Astrocyte (in vitro differentiated cells and primary cell): ENCODE measurements around the gene CFAP43. TPM values are rescaled to one million over a fixed set of nuclear protein-coding genes. Genes with fewer than 3 reads are reported as not detected.
A peak's percentile ranks its signal among the peaks of the same experiment; 100 is the strongest.

Experiments used
- DNase-seq: peaks from one replicate; pipeline ENCODE4 v3.0.0-alpha.2; 2010; ENCODE audit warnings: low read depth
- FAIRE-seq: peaks from 2 replicates; lab custom pipeline; 2011; peaks lifted over from hg19 to GRCh38; lab: Jason Lieb, UNC
- H2AFZ ChIP-seq: 2 replicates; pipeline ENCODE4 v1.6.0; 2012; ENCODE audit warnings: low read depth, low read length, inconsistent platforms
- H3K27ac ChIP-seq: 2 replicates; pipeline ENCODE4 v1.5.1; 2011; ENCODE audit warnings: low read depth, low read length, inconsistent platforms
- H3K27me3 ChIP-seq: 2 replicates; pipeline ENCODE4 v1.6.0; 2011; ENCODE audit warnings: low read length, inconsistent platforms; ENCODE audit not compliant: insufficient read depth
- H3K36me3 ChIP-seq: 2 replicates; pipeline ENCODE4 v1.5.1; 2011; ENCODE audit warnings: low read length, inconsistent platforms; ENCODE audit not compliant: insufficient read depth
- H3K4me1 ChIP-seq: 2 replicates; pipeline ENCODE4 v1.5.1; 2011; ENCODE audit warnings: low read length, inconsistent platforms; ENCODE audit not compliant: insufficient read depth
- H3K4me2 ChIP-seq: 2 replicates; pipeline ENCODE4 v1.6.0; 2012; ENCODE audit warnings: low read length, inconsistent platforms
- H3K4me3 ChIP-seq: 2 replicates; pipeline ENCODE4 v1.5.1; 2011; ENCODE audit warnings: low read depth, mild to moderate bottlenecking, low read length, inconsistent platforms; ENCODE audit not compliant: insufficient read depth
- H3K79me2 ChIP-seq: 2 replicates; pipeline ENCODE4 v1.6.0; 2012; ENCODE audit warnings: mild to moderate bottlenecking, low read length, inconsistent platforms; ENCODE audit not compliant: insufficient read depth
- H3K9ac ChIP-seq: 2 replicates; pipeline ENCODE4 v1.6.0; 2012; ENCODE audit warnings: mild to moderate bottlenecking, low read length, inconsistent platforms
- H3K9me3 ChIP-seq: 2 replicates; pipeline ENCODE4 v1.5.1; 2012; ENCODE audit warnings: low read depth, mild to moderate bottlenecking, low read length, inconsistent platforms; ENCODE audit not compliant: insufficient read depth
- H4K20me1 ChIP-seq: 2 replicates; pipeline ENCODE4 v1.6.0; 2012; ENCODE audit warnings: low read length, inconsistent platforms; ENCODE audit not compliant: insufficient read depth
- H3K27ac Mint-ChIP-seq: one replicate; pipeline ENCODE4 v1.8.0; 2021; ENCODE audit warnings: mild to moderate bottlenecking, mixed read lengths; ENCODE audit not compliant: unreplicated experiment
- H3K27me3 Mint-ChIP-seq: one replicate; pipeline ENCODE4 v1.8.0; 2021; ENCODE audit warnings: low read depth, mixed read lengths; ENCODE audit not compliant: unreplicated experiment
- H3K36me3 Mint-ChIP-seq: one replicate; pipeline ENCODE4 v1.8.0; 2021; ENCODE audit warnings: low read depth, mixed read lengths; ENCODE audit not compliant: unreplicated experiment
- H3K4me1 Mint-ChIP-seq: one replicate; pipeline ENCODE4 v1.8.0; 2021; ENCODE audit warnings: low read depth, mixed read lengths; ENCODE audit not compliant: unreplicated experiment
- H3K4me3 Mint-ChIP-seq: one replicate; pipeline ENCODE4 v1.8.0; 2021; ENCODE audit warnings: mild to moderate bottlenecking, moderate library complexity, mixed read lengths; ENCODE audit not compliant: unreplicated experiment
- H3K9me3 Mint-ChIP-seq: one replicate; pipeline ENCODE4 v1.8.0; 2021; ENCODE audit warnings: mild to moderate bottlenecking, mixed read lengths; ENCODE audit not compliant: unreplicated experiment
- CTCF ChIP-seq: IDR thresholded peaks from 2 replicates; pipeline ENCODE4 v1.5.1; 2011; ENCODE audit warnings: low read depth, mild to moderate bottlenecking, inconsistent platforms, low read length, moderate library complexity; ENCODE audit not compliant: insufficient read depth
- EZH2 ChIP-seq: IDR thresholded peaks from 2 replicates; pipeline ENCODE4 v1.6.1; 2012; ENCODE audit warnings: mild to moderate bottlenecking, low read length, inconsistent platforms; ENCODE audit not compliant: insufficient read depth
- microRNA-seq: library from miRNA; unstranded; fragments of <30 nt; microRNA quantifications from one replicate; pipeline ENCODE4 v1.2.0, GENCODE V29; 2020
- total RNA-seq: library from RNA; stranded (reverse); gene quantifications from 2 replicates; pipeline ENCODE4 v1.2.1, GENCODE V29; 2021

CFAP43 gene
- total RNA-seq, 1 donor from 2014 or later, result 0.27 TPM

- H3K27ac Mint-ChIP-seq, result no peak overlapping the region
- H3K36me3 ChIP-seq, result no peaks in the 10 kb centered on the region
- no peaks in the 10 kb centered on the region for H3K36me3 Mint-ChIP-seq
- no peak overlapping the region for H3K27ac ChIP-seq
- H3K27me3 Mint-ChIP-seq, result no peaks in the 10 kb centered on the region
- H3K4me3 Mint-ChIP-seq, result no peak overlapping the region
- H2AFZ ChIP-seq, result no peak overlapping the region
- H3K4me1 ChIP-seq, result no peaks in the 10 kb centered on the region
- H3K4me2 ChIP-seq, result no peak overlapping the region
- no peaks in the 10 kb centered on the region for H3K27me3 ChIP-seq
- FAIRE-seq (no peak), DNase-seq (no peak)
- no peaks in the 10 kb centered on the region for H4K20me1 ChIP-seq
- TF ChIP-seq EZH2 (no peak), CTCF (peak; percentile 24)
- no peaks in the 10 kb centered on the region for H3K79me2 ChIP-seq
- no peaks in the 10 kb centered on the region for H3K4me1 Mint-ChIP-seq
- no peaks in the 10 kb centered on the region for H3K9me3 ChIP-seq
- no peak overlapping the region for H3K4me3 ChIP-seq
- H3K9me3 Mint-ChIP-seq, result no peaks in the 10 kb centered on the region
- no peak overlapping the region for H3K9ac ChIP-seq
Observed at GRCh38 chr10:104080762-104081161, 151.4 kb downstream of the CFAP43 start.

Small RNA genes lying within 50 kb of the gene (microRNA-seq; reads per million reads assigned to microRNA genes)
- gene MIR4482, result not detected
- gene MIR609, result not detected

Other genes with a start within 250 kb of the CFAP43 start
- gene COL17A1, start 146.5 kb downstream of the CFAP43 start, total RNA-seq, result 2.6 and 10.1 TPM in 2 replicates
- gene SFR1, start 110.2 kb downstream of the CFAP43 start, total RNA-seq, result 3.6 and 4.4 TPM in 2 replicates
- gene GSTO1, start 22.5 kb upstream of the CFAP43 start, total RNA-seq, result 127 and 131 TPM in 2 replicates
- gene GSTO2, start 36.8 kb upstream of the CFAP43 start, total RNA-seq, result 1.2 and 1.9 TPM in 2 replicates
- 21.7 and 21.9 TPM in 2 replicates for gene ITPRIP, start 106.1 kb upstream of the CFAP43 start, total RNA-seq
- 0.82 and 0.86 TPM in 2 replicates for gene CFAP58, start 121.5 kb upstream of the CFAP43 start, total RNA-seq